Astrocyte of the hippocampus (primary cell): Measurements from ENCODE around the gene ZPR1.
"Not testable (repeated sequence)": the region's sequence is repeated elsewhere in the genome, so short reads cannot be mapped to it uniquely, and the experiment has no call there.

Experiments used
- DNase-seq: peaks from one replicate; pipeline ENCODE4 v3.0.0; 2011; ENCODE audit warnings: low read depth, low spot score

Gene ZPR1

GRCh38 chr11:116823031-116823843, 35.4 kb upstream of the ZPR1 start, which contains the start of gene APOA4:
TSS of gene APOA4 (minus strand) at chr11:116823304. CDS start at chr11:116823191, 113 bp downstream.
- DNase-seq, result no peak

- DNase-seq, result no peak
These were observed 34.8 kb upstream of the ZPR1 start for GRCh38 chr11:116822575-116822974.

DNA sequence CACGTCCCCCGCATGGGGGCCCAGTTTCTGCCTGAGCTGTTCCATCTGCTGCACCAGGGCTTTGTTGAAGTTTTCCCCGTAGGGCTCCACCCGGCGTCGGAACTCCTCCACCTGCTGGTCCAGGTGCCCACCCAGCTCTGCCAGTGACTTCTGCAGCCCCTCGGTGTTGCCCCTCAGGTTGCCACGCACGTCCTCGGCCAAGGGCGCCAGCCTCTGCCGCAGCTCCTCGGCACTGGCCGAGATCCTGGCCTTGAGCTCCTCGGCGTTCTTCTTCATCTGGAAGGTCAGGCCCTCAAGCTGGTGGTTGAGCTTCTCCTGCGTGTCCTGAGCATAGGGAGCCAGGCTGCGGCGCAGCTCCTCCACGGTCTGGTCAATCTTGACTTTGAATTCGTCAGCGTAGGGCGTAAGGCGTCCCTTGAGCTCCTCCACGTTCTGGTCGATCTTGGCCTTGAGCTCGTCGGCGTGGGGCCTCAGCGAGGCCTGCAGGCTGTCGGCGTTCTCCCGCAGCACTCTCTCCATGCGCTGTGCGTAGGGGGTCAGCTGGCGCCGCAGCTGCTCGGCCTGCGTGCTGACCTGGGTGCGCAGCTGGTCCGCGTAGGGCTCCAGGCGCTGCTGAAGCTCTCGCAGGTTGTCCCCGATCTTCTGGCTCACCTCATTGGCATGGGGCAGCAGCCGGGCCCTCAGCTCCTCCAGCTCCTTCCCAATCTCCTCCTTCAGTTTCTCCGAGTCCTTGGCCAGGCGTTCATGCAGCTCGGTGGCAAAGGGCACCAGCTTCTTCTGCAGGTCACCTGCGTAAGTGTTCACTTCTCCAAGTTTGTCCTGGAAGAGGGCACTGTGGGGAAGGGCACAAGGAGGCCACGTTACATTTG, 33.5 kb upstream of the ZPR1 start:
- DNase-seq, result no peak

DNA sequence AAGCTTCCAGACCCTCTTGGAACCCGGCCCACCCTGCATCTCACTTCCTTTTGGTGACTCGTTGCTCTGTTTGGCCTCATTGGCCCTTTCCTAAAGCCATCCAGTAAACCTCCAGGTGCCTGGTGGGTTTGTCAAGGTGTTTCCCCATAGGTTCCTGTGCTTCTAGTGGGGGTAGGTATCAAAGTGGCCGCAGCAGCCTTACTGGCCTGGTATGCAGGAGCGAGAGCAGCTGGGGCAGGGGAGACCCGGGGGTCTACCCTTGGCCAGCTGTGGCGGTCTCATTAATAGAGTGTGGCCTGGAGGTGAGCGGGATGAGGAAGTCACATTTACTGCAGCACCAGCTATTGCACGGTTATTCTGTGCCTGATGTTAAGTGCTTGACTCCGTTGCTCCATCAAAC, 31.2 kb upstream of the ZPR1 start:
- DNase-seq, result no peak

DNA sequence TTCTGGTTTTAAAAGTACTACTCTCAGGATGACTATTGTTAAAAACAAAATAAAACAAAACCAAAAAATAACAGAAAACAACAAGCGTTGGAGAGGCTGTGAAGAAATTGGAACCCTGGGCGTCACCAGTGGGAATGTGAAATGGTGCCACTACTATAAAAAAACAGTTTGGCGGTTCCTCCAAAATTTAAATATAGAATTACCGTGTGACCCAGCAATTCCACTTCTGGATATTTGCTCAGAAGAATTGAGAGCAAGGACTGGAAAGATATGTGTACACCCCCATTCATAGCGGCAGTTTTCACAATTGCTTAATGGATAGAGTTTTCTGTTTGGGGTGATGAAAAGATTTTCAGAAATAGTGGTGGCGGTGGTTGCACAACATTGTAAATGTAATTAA, 26.7 kb upstream of the ZPR1 start:
- no peak for DNase-seq

GRCh38 chr11:116813781-116814471, 26.1 kb upstream of the ZPR1 start:
- no peak for DNase-seq

DNA sequence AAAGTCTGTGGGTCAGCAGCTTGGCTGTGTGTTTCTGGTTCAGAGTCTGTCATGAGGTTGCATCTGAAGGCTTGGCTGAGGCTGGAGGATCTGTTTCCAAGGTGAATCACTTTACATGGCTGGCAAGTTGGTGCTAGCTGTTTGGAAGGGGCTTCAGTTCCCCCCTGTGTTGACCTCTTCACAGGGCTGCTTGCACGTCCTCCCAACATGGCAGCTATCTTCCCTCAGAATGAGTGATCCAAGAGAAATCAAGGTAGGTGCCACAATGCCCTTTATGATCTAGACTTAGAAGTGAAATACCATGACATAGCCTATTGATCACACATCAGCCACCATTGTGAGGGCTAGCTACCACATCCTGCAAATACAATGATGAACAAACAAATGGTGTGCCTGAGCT, 25.3 kb upstream of the ZPR1 start:
- DNase-seq, result no peak

GRCh38 chr11:116812109-116812508, 24.3 kb upstream of the ZPR1 start:
- DNase-seq, result no peak

GRCh38 chr11:116811194-116811593, 23.4 kb upstream of the ZPR1 start:
- DNase-seq, result no peak

DNA sequence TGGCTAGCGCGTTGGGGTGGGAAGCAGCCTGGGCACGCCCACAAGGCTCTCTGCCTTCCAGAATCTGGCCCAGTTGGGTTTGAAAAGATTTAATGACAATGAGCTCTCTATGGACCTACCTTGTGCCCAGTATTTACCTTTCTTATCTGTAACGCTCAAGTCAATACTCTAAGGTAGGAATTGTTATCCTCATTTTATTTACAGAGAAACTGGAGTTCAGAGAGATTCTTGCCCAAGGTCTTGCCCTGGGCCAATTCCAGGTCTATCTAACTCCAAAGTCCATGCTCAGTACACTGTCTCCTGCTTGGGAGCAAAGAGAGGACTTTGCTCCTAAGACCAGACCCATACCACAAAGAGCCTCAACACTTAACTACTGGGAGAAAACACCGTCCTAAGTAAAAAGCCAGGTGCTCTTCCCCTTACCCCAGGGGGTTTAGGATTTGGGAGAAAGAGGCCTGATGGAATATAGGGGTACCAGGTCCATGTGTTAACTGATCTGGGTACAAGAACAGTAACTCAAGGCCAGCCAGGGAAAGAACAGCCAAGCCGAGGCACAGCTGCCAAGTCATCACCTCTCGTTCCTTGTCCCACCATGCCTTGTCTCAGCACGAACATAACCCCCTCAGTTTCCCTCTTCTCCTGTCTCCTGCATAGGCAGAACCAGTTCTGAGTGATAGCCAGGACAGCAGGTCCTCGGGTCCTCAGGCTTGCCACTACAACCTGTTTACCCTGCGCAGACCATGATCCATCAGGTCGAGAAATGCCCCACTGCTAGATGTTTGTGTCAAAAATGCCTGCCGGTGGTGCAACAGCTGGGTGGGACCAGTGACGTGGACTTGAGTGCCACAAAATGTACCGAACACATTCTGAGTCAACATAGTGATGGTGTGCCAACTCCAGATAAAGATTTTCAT, 20.7 kb upstream of the ZPR1 start:
- DNase-seq, result no peak

DNA sequence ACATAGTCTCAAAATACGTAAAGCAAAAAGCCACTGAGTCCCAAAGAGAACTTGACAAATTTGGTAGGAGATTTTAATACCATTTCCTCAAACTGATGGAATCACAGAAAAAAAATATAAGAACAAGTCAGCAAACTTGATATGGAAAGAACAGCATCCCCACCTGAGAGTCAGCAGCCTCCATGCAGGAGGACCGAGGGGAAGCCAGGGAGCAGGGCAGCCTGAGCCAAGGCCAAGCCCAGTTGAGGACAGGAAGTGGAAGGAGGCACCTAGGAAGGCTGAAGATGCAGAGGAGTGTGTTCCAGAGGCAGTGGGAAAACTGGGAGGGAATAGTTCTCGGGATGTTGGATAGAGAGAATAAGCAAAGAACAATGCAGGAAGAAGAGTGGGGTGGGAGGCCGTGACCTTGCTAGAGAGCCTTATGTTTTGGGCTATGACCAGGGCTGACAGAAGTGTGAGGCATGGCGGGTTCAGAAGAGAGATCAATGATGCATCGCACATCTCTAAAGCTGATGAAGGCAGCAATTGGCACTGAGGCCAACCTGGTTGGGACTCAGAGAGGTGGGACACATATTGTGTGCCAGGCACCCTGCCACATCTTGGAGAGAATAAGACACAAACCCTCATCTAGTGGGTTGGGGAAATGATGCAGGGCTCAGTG, 19.9 kb upstream of the ZPR1 start:
- no peak for DNase-seq

- DNase-seq, result no peak
These were observed 16.2 kb upstream of the ZPR1 start for GRCh38 chr11:116804001-116804400.

DNA sequence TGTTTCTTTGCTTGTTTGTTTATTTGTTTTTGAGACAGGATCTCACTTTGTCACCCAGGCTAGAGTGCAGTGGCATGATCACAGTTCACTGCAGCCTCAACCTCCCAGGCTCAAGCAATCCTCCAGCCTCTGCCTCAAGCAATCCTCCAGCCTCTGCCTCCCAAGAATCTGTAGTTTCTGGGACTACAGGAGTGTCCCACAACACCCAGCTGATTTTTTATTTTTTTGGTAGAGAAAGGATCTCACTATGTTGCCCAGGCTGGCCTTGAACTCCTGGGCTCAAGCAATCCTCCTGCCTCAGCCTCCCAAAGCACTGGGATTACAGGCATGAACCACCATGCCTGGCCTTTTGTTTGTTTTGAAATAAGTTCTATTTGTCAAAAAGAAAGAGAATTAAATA, 13.8 kb upstream of the ZPR1 start:
- DNase-seq, result not testable (repeated sequence)

DNA sequence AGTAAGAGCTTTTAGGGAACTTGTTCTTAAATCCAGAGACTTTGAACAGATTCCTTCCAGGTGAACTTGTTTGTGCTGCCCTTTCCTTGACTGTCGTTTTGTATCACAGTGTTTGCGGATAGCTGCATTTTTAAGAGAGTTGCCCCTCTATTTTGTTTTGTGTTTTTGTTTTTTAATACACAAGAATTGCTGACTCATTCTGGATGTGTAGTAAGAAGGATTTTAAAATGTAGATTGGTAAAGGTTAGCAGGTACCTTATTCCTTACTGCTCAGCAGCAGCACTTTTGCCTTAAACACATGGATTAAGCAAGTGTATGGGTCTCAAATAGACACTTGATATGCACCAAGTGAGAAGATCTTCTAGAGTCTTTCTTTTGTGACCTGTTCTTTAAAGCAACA, 12.8 kb upstream of the ZPR1 start:
- no peak for DNase-seq

- DNase-seq, result no peak
These were observed 10.5 kb upstream of the ZPR1 start for GRCh38 chr11:116798368-116798767.

GRCh38 chr11:116797816-116798215, 10.0 kb upstream of the ZPR1 start:
- no peak for DNase-seq

DNA sequence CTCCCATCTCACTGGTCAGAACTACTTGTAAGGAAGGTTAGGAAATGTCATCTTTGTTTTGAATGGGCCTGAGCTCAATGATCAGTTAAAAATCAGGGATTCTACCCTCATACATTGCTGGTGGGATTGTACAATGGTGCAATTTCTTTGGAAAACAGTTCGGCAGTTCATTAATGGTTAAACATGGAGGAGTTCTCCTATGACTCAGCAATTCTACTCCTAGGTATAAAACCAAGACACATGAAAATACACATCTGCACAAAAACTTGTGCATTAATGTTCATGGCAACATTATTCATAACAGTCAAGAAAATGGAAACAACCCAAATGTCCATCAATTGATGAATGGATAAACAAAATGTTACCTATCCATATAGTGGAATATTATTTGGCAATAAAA, 8.7 kb upstream of the ZPR1 start:
- DNase-seq, result no peak

- DNase-seq, result no peak
These were observed 7.0 kb upstream of the ZPR1 start for GRCh38 chr11:116794851-116795250.

DNA sequence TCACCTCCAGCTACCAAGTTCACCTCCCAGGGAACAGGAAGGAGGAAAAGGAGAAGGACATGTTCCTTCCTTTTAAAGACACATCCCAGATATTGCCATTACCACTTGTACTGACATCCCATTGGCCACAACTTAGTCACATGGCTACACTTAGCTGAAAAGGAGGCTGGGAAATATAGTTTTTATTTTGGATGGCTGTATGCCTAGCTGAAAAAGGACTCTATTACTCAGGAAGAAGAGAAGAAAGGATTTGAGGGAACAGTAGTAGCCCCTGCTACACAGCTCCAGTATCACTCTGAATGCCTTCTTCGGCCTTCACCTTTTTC, 5.9 kb upstream of the ZPR1 start:
- DNase-seq, result no peak

DNA sequence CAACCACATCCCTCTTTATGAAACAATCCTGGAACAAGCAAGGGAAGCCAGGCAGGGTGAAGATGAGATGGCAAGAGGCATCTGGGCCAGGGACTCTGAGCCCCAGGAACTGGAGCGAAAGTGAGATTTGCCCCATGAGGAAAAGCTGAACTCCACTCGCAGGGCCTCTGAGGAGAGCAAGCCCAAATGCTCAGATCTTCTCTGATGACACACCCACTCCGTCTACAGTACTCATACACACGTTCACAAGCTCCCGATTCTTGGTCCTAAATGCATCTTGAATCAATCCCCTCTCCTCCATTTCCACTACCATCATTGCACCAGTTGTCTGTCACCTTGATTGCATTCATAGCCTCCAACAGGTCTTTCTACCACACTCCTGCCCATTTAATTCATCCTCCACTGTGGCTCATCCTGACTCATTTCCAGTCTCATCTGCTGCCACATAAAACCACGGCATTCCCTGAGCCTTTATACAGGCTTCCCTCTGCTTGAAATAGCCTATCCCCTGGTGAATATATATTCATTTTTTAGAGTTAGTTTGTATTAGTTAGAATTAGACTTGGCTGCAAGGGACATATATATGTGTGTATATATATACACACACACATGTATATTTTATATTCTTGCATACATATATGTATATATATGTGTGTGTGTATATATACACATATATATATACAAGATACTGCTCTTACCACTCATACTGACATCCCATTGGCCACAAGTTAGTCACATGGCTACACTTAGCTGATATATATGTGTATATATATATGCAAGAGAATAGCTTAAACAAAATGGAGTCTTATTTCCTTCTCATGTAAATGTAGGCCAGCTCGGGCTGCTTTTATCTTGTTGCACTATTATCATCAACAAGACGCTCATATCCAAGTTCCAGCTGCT, 5.3 kb upstream of the ZPR1 start:
- peak; percentile 58 for DNase-seq
